ENCODE results near the gene RLN3.

The RLN3 gene

DNA sequence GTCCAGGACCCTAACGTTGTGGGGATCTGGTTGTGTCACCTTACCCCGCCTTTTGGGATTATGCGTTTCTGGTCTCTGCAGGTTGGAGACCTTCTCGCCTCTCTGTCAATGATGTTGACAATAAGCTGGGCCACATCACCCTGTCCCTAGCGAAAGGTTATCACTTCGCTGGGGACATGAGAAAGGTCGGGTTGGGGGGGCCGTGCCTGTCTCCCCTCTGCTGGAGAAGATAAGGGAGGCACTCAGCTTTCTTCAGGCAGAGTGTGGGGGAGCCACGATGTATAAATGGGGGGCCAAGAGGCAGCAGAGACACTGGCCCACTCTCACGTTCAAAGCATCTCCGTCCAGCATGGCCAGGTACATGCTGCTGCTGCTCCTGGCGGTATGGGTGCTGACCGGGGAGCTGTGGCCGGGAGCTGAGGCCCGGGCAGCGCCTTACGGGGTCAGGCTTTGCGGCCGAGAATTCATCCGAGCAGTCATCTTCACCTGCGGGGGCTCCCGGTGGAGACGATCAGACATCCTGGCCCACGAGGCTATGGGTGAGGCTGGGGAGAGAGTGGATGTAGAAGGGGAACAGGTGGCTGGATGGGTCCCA is at the start of gene RLN3:
TSS of gene RLN3 (plus strand) at position 293 of the 595 bp plus-strand sequence. CDS start at position 350, 57 bp downstream.
- no peak for DNase-seq (ENCODE audit: low read depth in 2 of 2)

DNA sequence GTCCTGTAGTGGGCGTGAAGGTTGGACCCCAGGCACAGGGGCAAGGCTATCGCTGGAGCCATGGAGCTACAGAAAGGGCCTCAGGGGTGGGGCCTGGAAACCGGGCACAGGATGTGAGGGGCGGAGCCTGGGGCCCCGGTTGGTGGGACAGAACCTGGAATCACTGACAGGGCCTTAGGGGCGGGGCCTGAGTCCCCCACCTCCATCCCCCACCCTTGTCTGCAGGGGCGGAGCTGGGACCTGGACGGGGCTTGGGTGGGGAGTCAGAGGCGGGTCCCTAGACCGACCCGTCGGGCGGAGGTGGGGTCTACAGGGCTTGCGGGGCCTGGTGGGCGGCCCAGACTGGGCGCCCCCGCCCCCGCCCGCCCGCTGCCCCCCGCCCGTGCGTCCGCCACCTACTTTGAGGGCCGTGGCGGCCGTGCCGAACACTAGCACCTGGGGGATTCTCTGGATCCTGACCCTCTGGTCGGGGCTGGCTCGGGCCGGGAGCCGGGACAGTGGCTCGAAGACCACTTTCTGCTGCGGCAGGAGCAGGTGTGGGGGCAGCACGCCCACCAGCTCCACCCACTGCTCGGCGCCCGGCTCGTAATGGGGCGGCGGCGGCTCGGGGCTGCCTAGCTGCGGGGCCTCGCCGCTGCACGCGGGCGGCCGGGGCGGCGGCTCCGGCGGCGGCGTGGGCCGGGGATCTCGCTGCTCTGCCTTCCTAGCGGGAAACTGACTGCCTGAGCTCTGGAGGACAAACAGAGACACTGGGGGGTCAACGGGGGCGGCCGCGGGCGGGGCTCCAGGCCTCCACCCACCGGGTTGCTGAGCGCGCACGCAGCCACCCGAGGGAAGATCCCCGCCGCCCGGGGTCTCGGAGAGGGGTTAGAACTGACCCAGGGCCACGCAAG is 49.4 kb upstream of the RLN3 start:
- DNase-seq (ENCODE audit: low read depth in 2 of 2): peak in 1 of 2 experiments; percentile 26

DNA sequence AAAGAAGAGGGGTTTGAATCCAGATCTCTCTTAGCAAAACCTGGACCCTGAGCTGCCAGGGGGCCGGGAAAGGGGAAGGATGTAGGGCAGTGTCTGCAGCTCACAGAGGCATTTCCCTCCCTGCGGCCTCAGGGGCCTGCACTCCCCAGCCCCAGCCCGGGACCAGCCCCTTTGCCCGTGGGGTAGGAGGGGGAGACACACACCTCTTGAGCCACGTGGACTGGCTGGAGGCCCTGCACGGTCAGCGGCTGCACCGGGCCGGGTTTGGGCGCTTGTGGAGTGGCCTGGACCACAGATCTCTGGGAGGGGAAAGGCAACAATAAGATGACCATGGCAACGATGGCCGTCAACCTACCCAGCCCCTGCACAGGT is 48.7 kb upstream of the RLN3 start:
- no peak for DNase-seq (ENCODE audit: low read depth in 2 of 2)

DNA sequence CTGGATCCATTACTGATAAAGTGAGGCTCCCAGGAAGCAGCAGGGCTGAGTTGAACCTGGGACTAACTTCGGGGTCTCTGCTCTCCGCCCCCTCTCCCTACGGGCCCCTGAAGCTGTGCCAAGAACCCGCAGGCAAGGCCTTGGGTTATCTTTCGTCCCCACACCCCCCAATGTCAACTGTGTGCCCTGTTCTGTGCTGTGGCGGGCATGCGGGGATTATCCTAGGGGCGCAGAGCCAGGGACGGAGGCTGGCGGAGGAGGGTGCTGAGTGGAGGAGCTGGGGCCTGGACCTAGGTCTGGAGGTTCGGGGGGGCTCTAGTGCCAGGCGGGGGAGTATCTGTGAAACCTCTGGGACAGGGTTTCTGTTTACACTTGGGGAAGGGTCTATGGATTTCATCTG is 48.3 kb upstream of the RLN3 start:
- DNase-seq (ENCODE audit: low read depth in 2 of 2): no peak

GRCh38 chr19:13980340-13980739 is 47.6 kb upstream of the RLN3 start:
- no peak for DNase-seq (ENCODE audit: low read depth in 2 of 2)

- DNase-seq (ENCODE audit: low read depth in 2 of 2): no peak
Measured at GRCh38 chr19:13981021-13981420, 46.9 kb upstream of the RLN3 start.

GRCh38 chr19:13981467-13981866 is 46.5 kb upstream of the RLN3 start:
- no peak for DNase-seq (ENCODE audit: low read depth in 2 of 2)

DNA sequence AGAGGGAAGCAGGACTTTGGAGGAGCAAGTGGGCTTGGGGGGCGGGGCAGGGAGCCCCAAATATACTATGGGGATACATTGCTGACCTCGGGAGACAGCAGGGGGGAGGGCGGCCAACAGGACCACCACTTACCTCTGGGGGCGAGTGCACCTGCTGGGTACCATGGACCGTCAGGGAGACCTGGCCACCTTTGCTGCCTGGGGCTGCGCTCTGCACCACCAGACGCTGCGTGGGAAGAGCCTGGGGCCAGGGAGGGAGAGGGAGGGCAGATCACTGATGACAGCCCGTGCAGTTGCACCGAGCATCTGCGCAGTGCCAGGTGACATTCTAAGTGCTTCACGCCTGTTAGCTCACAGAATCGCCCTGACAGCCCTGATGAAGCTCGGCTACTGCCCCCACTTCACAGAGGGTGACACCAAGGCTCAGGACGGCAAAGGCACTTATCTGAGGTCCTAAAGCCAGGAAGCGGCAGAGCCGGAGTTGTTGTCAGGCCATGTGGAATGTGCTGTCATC is 45.9 kb upstream of the RLN3 start:
- DNase-seq (ENCODE audit: low read depth in 2 of 2): no peak

GRCh38 chr19:13982773-13983172 is 45.2 kb upstream of the RLN3 start:
- DNase-seq (ENCODE audit: low read depth in 2 of 2): no peak

DNA sequence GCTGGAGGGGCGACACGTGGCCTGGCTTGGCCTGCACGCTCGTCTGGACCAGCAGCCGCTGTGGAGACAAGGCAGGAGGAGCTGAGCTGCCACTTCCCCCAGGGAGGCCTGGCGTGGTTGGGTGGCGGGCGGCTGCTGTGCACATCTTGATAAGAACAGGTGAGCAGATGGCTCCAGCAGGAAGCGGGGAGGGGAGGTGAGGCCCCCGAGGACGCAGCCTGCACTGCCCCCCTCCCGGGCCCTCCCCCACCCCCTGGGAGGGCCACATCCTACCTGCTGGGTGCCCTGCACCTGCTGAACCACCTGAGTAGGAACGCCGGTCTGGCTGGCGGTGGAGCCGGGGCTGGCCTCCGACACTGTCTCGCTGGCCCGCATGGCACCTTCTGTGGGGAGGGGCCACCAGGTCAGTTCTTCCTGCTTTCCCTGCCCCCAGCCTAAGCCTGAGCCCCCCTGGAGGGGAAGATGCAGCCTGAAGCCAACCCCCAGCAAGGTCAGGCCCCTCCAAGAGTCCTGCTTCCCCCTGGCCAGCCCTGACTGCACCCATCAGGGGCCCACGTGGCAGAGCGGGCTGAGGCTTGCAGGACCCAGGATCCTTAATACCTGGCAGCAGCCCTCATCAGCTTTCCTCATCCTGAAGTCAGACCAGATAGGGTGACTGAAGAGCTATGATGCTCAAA is 44.6 kb upstream of the RLN3 start:
- no peak for DNase-seq (ENCODE audit: low read depth in 2 of 2)

DNA sequence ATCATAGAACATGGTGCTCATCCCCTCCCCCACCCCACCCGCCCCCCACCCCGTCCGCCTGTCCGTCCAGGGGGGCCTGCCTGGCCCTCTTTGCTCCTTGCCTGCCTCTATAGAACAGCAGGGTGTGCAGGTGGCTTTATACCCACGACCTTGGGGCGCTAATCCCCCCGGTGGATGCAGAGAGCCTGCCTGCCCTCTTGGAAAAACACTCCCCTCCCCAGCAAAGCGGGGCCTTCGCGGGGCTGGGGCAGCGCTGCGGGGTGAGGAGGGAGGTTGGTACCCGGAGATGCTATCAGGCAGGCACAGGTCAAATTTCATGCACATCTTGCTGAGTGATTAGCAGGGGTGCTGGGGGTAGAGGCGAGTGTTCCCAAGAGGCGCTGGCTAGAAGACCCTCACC is 43.8 kb upstream of the RLN3 start:
- no peak for DNase-seq (ENCODE audit: low read depth in 2 of 2)

- DNase-seq (ENCODE audit: low read depth in 2 of 2): no peak
Measured at GRCh38 chr19:13984875-13985741, 42.8 kb upstream of the RLN3 start.

DNA sequence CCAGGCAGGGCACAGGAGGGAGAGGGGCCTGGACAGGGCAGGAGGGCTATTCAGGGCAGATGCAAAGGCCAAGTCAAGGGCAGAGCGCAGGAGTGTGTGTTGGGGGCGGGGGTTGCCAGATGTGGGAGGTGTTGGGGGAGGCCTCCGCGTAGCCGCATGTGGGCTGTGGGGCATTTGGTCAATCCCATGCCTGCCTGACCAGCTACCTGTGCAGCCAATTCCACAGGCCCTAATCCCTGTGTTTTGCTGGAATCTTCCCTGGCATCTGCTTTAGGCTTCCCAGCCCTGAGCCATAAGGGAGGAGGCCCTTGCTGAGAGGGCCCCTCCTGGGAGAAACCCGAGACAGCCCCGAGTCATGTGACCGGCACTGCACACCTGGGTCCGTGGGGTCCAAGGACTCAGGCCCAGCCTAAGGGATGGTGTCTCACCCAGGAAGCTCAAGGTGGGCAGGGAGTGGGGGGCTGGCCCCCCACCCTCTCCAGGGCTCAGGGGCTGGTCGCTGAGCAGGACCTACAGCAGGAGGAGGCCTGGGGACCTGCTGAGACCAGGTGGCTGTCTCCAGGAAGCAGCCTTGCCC is 42.1 kb upstream of the RLN3 start:
- DNase-seq (ENCODE audit: low read depth in 2 of 2): no peak

DNA sequence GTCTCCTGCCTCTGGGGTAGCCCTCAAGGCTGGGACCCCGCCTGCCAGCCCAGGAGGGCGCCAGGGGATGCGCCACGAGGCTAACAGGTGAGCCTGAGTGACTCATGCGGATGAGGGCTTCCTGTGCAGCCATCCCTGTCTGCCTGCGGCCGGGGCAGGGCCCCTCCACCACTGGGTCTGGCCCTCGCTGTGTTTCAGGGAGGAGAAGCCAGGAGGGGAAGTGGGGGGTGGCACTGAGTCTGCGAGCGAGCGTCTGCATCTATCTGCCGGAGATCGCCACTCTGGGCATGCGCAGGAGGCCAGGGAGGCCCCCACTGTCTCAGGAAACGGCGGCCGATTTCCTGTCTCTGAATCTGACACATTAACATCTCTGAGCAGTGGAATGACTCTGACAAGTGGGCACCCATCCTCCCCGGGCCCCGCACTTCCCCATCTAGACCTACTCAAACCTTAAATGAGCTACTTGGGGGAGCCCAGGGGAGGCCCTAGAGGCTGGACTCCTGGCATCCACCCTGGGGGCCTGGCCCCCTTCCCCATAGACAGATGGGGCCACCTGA is 41.5 kb upstream of the RLN3 start:
- peak; percentile 66 to 70 for DNase-seq (ENCODE audit: low read depth in 2 of 2)

GRCh38 chr19:13987101-13987890 is 40.7 kb upstream of the RLN3 start:
- no peak for DNase-seq (ENCODE audit: low read depth in 2 of 2)

DNA sequence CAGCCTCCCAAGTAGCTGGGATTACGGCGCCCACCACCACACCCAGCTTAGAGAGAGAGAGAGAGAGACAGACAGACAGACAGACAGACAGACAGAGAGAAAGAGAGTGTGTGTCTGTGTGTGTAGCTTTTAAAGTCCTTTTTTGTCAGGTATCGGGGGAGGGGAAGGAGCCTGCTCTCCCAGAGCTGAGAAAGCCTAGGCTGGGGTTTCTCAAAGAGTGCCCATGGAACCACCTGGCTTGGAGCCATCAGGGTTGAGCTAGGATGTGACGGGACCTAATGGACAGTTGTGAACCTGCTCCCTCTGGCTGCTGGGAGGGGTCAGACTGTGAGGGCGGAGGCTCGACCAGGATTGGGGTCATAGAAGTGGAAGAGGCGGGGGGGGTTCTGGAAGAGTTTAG is 38.5 kb upstream of the RLN3 start:
- DNase-seq (ENCODE audit: low read depth in 2 of 2): no peak

GRCh38 chr19:13990085-13990484 is 37.9 kb upstream of the RLN3 start:
- DNase-seq (ENCODE audit: low read depth in 2 of 2): no peak

DNA sequence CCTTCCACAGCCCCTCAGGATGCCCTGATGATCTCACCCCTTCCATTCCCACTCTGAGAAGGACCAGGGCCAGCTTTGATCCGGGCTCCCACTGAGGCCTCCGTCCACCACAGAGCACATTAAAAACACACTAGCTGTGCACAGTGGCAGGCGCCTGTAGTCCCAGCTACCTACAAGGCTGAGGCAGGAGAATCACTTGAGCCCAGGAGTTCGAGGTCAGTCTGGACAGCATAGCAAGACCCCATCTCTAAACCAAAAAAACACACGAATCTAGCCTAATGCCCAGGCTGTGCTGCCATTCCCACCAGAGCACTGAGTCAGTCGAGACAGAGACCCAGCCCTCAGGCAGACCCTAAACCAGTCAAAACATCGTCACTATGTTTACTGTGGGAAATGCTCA is 35.9 kb upstream of the RLN3 start:
- DNase-seq (ENCODE audit: low read depth in 2 of 2): no peak

- no peak for DNase-seq (ENCODE audit: low read depth in 2 of 2)
Measured at GRCh38 chr19:13993590-13994300, 34.2 kb upstream of the RLN3 start.

All from fibroblast of skin of left quadriceps (primary cell).